Prostate gland (tissue), 2 donors: Measurements from ENCODE around the gene ABLIM1. TPM values are rescaled to one million over a fixed set of nuclear protein-coding genes. Genes with fewer than 3 reads are reported as not detected.

Experiments used
- DNase-seq: peaks from one replicate; pipeline ENCODE4 v3.0.0-alpha.2; 2019; ENCODE audit warnings: low spot score
- H3K27ac ChIP-seq, 2 donors: fragments of 200-600 bp; sonication (generic); 2 replicates each; pipeline ENCODE4 v1.5.1; 2017 to 2019
- H3K27me3 ChIP-seq: fragments of 200-600 bp; sonication (generic); replicated peaks from 2 replicates; pipeline ENCODE4 v1.5.1; 2019; ENCODE audit not compliant: insufficient read depth
- H3K36me3 ChIP-seq, 2 donors: fragments of 200-600 bp; sonication (generic); 1 replicate in 1 of 2; 2 replicates in 1 of 2; pipeline versions ENCODE4 v1.5.1 to v1.8.1; 2017 to 2019
- H3K4me1 ChIP-seq: fragments of 200-600 bp; sonication (generic); replicated peaks from 2 replicates; pipeline ENCODE4 v1.5.1; 2019
- H3K4me3 ChIP-seq, 2 donors: fragments of 200-600 bp; sonication (generic); 2 replicates each; pipeline ENCODE4 v1.5.1; 2017 to 2019
- H3K9me3 ChIP-seq: fragments of 200-600 bp; sonication (generic); 2 replicates; pipeline ENCODE4 v1.5.1; 2017
- POLR2A ChIP-seq: fragments of 450-650 bp; IDR thresholded peaks from one replicate; pipeline ENCODE4 v1.6.1; 2016; ENCODE audit warnings: antibody characterized with exemption, mild to moderate bottlenecking
- POLR2AphosphoS5 ChIP-seq: sonication (generic); formaldehyde crosslinking; IDR thresholded peaks from one replicate; pipeline ENCODE4 v1.6.1; 2017; ENCODE audit warnings: antibody characterized with exemption
- WGBS: methylation state at CpG from one replicate; pipeline ENCODE4 v1.1.5; 2018; 5-methylcytosine and 5-hydroxymethylcytosine counted together
- intact Hi-C: fragments of 100-400 bp; cut with DNase I; formaldehyde crosslinking; loops from one replicate; pipeline ENCODE4 v1.14.2; 2022
- total RNA-seq, 2 donors: library from RNA; depleted of rRNA; stranded (reverse); fragments of >200 nt; gene quantifications; one replicate each; pipeline ENCODE4 v1.1.0, GENCODE V29; 2016
- TF ChIP-seq, protein P1 (sequence below), 4 experiments: fragments of 200-600 bp in 2 of 4; fragments of 450-650 bp in 2 of 4; sonication (generic) in 2 of 4; IDR thresholded peaks; 1 replicate in 3 of 4; 2 replicates in 1 of 4; pipeline ENCODE4 v1.5.1; 2016 to 2019; ENCODE audit warnings: antibody characterized with exemption in 4 of 4, mild to moderate bottlenecking in 2 of 4, moderate library complexity in 2 of 4

The ABLIM1 gene
- total RNA-seq, 2 donors from 2014 or later = 43.9 to 138 TPM

DNA sequence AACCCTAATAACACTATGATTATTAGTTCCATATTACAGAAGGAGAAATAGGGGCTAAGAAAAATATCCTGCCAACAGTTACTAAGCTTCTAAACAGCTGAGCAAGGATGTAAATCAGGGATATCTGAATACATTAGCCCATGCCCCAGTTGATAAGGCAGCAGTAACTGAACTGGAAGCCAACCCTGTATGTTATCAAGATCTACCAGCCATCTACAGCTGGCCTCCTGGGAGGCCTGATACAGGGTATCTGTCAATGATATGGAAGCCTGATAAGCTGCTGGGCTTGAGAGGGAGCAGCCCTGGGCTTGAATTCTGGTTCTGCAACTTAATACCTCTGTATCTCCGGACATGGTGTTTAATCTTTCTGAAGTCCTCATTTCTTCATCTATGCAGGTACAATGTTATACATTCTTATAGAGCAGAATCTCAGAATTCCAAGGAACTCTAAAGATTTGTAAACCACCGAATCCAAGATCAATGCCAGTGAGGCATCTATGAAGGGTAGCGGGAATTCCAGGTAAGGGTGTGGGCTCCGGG, 215.9 kb downstream of the ABLIM1 start:
- WGBS = 78% methylated on average over 4 of the region's 4 CpGs
- no peaks in the 10 kb centered on the region for H3K27me3 ChIP-seq
- intact Hi-C loops = no loop called here
- H3K9me3 ChIP-seq = no peaks in the 10 kb centered on the region
- H3K36me3 ChIP-seq = no peaks in the 10 kb centered on the region
- H3K4me3 ChIP-seq = no peak overlapping the region
- H3K4me1 ChIP-seq = no peaks in the 10 kb centered on the region
- TF ChIP-seq, protein P1, sequence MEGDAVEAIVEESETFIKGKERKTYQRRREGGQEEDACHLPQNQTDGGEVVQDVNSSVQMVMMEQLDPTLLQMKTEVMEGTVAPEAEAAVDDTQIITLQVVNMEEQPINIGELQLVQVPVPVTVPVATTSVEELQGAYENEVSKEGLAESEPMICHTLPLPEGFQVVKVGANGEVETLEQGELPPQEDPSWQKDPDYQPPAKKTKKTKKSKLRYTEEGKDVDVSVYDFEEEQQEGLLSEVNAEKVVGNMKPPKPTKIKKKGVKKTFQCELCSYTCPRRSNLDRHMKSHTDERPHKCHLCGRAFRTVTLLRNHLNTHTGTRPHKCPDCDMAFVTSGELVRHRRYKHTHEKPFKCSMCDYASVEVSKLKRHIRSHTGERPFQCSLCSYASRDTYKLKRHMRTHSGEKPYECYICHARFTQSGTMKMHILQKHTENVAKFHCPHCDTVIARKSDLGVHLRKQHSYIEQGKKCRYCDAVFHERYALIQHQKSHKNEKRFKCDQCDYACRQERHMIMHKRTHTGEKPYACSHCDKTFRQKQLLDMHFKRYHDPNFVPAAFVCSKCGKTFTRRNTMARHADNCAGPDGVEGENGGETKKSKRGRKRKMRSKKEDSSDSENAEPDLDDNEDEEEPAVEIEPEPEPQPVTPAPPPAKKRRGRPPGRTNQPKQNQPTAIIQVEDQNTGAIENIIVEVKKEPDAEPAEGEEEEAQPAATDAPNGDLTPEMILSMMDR (IDR thresholded peaks at IDR 0.05) = no peak
- no peak for DNase-seq
- no peak overlapping the region for H3K27ac ChIP-seq

DNA sequence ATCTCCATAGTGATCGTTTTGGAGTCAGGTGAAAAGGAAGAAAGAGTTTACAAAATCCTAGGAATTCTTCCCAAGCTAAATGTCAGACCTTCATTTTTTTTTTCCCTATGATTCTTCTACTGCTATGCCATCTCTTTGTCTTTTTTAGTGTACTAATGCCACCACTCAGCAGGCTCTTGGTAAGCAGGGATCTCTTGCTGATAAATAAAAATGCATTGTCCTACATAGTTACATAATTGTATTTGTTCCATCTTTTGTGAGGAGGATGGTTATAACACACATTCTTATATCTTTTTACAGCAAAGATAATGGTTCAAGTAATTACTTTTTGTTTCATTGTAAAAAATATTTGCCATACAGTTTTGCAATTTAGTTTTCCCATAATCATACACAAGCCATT, 217.0 kb downstream of the ABLIM1 start:
- intact Hi-C loops = no loop called here
- Histone ChIP-seq H3K36me3 (no peaks in the 10 kb centered on the region), H3K27ac (no peak overlapping the region), H3K27me3 (no peaks in the 10 kb centered on the region), H3K4me1 (no peaks in the 10 kb centered on the region), H3K9me3 (no peaks in the 10 kb centered on the region), H3K4me3 (no peak overlapping the region)
- WGBS = 90% methylated on average over 1 of the region's 1 CpG
- no peak for DNase-seq
- TF ChIP-seq POLR2AphosphoS5 = no peak
- no peak for TF ChIP-seq POLR2A
- TF ChIP-seq, protein P1 (IDR thresholded peaks at IDR 0.05) = no peak

DNA sequence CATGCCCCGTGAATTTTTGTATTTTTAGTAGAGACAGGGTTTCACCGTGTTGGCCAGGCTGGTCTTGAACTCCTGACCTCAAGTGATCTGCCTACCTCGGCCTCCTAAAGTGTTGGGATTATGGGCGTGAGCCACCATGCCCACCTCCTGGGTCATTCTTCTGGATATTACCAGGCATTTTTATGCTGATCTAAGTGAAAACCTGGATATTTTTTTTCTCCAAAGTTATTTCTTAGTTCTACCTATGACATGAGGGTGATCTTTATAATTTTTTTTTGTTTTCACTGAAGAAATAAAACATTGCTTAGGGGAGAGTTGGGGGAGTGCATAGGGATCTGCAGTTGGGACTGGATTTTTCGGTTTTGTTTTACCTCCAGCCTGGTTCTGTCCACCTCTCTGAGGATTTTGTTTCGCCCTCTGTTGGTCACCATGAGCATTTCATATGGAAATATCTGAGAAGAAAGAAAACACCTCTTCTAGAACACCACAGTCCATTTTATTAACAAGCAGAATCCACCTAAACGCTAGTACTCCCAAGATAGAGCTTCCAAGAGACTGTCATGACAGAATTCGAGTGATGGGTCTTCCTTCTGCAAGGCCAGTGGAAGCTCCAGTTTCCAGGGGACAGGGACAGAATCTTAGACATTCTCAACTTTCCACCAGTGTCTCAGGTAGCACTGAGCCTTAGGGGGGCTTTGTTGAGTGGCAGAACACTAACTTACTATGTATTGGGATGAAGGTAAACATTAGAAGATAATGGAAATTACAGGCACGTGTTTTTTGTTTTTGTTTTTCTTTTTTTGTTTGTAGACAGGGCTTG, 220.4 kb downstream of the ABLIM1 start:
- Histone ChIP-seq H3K9me3 (no peaks in the 10 kb centered on the region), H3K36me3 (no peaks in the 10 kb centered on the region), H3K27ac (no peak overlapping the region), H3K27me3 (no peaks in the 10 kb centered on the region), H3K4me1 (no peaks in the 10 kb centered on the region), H3K4me3 (no peak overlapping the region)
- no peak for DNase-seq
- 77% methylated on average over 9 of the region's 9 CpGs for WGBS
- no peak for TF ChIP-seq POLR2AphosphoS5
- TF ChIP-seq, protein P1 (IDR thresholded peaks at IDR 0.05) = peak in 3 of 4 experiments; percentile 44 to 68 (median 66)
- intact Hi-C loops = loop anchor here (5.0 kb wide), 1 partner anchor 135 kb away; no protein-coding TSS in a partner anchor

DNA sequence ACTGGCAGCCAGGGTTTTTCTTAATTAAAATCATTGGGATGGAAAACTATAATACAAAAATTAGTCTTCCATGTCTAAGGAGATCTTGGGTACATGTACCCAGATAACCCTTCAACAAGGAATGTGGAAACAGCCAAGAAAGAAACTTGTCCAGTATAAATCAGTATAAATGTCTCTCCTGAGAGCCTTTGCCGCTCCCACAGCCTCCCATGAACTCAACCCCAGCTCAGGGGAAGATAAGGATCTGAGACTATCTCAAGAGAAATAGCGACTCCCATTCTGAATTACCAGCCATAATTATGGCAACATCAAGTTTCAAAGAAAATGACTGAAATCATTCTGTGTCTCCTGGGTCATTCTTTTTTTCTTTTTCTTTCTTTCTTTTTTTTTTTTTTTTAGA, 221.1 kb downstream of the ABLIM1 start:
- Histone ChIP-seq H3K27me3 (no peaks in the 10 kb centered on the region), H3K27ac (no peak overlapping the region), H3K4me3 (no peak overlapping the region), H3K4me1 (no peaks in the 10 kb centered on the region), H3K36me3 (no peaks in the 10 kb centered on the region), H3K9me3 (no peaks in the 10 kb centered on the region)
- TF ChIP-seq, protein P1 (IDR thresholded peaks at IDR 0.05) = no peak
- TF ChIP-seq POLR2A (no peak), POLR2AphosphoS5 (no peak)
- DNase-seq = no peak
- 80% methylated on average over 2 of the region's 2 CpGs for WGBS
- intact Hi-C loops = loop anchor here (5.0 kb wide), 1 partner anchor 135 kb away; no protein-coding TSS in a partner anchor
